ENCODE results near the gene RPL7A.
"Not testable (repeated sequence)": the region's sequence is repeated elsewhere in the genome, so short reads cannot be mapped to it uniquely, and the experiment has no call there.

RPL7A gene

GRCh38 chr9:133347985-133348717 is at the start of gene RPL7A, which contains the start of gene MED22:
Gene RPL7A (plus strand): TSS chr9:133348218. CDS start chr9:133348244, 26 bp downstream.
Gene MED22 (minus strand): TSS chr9:133348131. CDS start chr9:133346662, 1,469 bp downstream.
- peak; percentile 98 for DNase-seq

- not testable (repeated sequence) for DNase-seq
Measured at GRCh38 chr9:133299996-133300395, 48.0 kb upstream of the RPL7A start.

- DNase-seq = no peak
Measured at GRCh38 chr9:133301253-133302230, 46.5 kb upstream of the RPL7A start.

- no peak for DNase-seq
Measured at GRCh38 chr9:133303266-133304157, 44.5 kb upstream of the RPL7A start.

- no peak for DNase-seq
Measured at GRCh38 chr9:133304158-133304470, 43.9 kb upstream of the RPL7A start.

- no peak for DNase-seq
Measured at GRCh38 chr9:133304477-133305377, 43.3 kb upstream of the RPL7A start.

GRCh38 chr9:133305731-133306130 is 42.3 kb upstream of the RPL7A start:
- no peak for DNase-seq

- DNase-seq = peak; percentile 29
Measured at GRCh38 chr9:133306242-133307204, 41.5 kb upstream of the RPL7A start.

GRCh38 chr9:133307301-133307700 is 40.7 kb upstream of the RPL7A start:
- DNase-seq = no peak

- DNase-seq = no peak
Measured at GRCh38 chr9:133309608-133310007, 38.4 kb upstream of the RPL7A start.

- DNase-seq = no peak
Measured at GRCh38 chr9:133315997-133316396, 32.0 kb upstream of the RPL7A start.

GRCh38 chr9:133317551-133317950 is 30.5 kb upstream of the RPL7A start:
- not testable (repeated sequence) for DNase-seq

GRCh38 chr9:133320421-133320881 is 27.6 kb upstream of the RPL7A start:
- DNase-seq = peak; percentile 18

- DNase-seq = no peak
Measured at GRCh38 chr9:133321411-133321935, 26.5 kb upstream of the RPL7A start.

- no peak for DNase-seq
Measured at GRCh38 chr9:133322701-133323100, 25.3 kb upstream of the RPL7A start.

- no peak for DNase-seq
Measured at GRCh38 chr9:133323211-133323610, 24.8 kb upstream of the RPL7A start.

GRCh38 chr9:133323991-133324703 is 23.9 kb upstream of the RPL7A start:
- peak; percentile 22 for DNase-seq

GRCh38 chr9:133327021-133327420 is 21.0 kb upstream of the RPL7A start:
- DNase-seq = not testable (repeated sequence)

GRCh38 chr9:133327834-133328484 is 20.1 kb upstream of the RPL7A start:
- DNase-seq = no peak

Data from RPMI8226 (cell line).